Measurements from ENCODE around the gene NOTCH1.

- no peak for TF ChIP-seq CTCF (IDR thresholded peaks at IDR 0.05)
- TF ChIP-seq POLR2A (IDR thresholded peaks at IDR 0.05): no peak
- TF ChIP-seq EP300 (IDR thresholded peaks at IDR 0.05): no peak
Measured at GRCh38 chr9:136528716-136529341, 17.0 kb downstream of the NOTCH1 start.

All from gastroesophageal sphincter (tissue), 3 donors.